GM13976 (cell line): Measurements from ENCODE around the gene APH1B.
A peak's percentile ranks its signal among the peaks of the same experiment; 100 is the strongest.

ENCODE experiments used
- DNase-seq: peaks from one replicate; pipeline ENCODE4 v3.0.0; 2012; ENCODE audit warnings: low spot score
- CTCF ChIP-seq: IDR thresholded peaks from 2 replicates; pipeline ENCODE4 v1.5.1; 2012; ENCODE audit warnings: borderline replicate concordance, mild to moderate bottlenecking; ENCODE audit not compliant: insufficient read depth; ENCODE audit errors: extremely low read depth, missing control alignments, control extremely low read depth
- in situ Hi-C: fragments of 300-500 bp; cut with MboI; formaldehyde crosslinking; loops from one replicate; pipeline ENCODE4 v1.12.0; 2022; ENCODE audit warnings: low sequenced_read_pairs, mixed read lengths, inconsistent platforms; ENCODE audit not compliant: unreplicated experiment

Gene APH1B

DNA sequence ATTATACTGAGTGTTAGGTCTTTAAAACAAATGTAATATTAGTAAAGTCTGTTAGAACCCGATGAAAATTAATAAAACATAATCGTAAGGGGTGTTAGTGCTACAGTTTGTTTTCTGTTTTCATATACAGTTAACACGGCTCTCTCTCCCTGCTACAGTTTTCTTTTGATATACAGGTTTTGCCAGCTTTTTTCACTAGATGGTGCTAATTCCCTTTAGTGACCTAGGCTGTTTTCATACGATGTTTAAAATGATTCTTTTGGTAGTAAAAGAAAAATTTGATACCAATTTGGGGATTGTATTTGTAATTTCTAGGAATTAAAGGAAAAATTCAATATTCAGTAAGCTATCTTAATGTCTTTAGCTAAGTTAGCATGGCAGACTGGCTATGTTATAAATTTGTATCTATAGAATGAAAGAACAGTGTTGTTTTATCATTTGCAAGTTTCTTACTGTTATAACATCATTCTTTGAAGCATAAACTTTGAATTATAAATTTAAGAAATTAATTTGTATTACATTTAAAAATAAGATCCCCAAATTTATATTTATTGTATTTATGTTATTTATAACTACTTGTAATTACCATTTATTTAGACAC lies 11.5 kb downstream of the APH1B start:
- peak; percentile 17 for TF ChIP-seq CTCF
- DNase-seq = peak; percentile 50
- in situ Hi-C loops = loop anchor here (10.0 to 25.0 kb wide), 2 partner anchors 116 to 323 kb away; no protein-coding TSS in a partner anchor

GRCh38 chr15:63291507-63291906 lies 14.1 kb downstream of the APH1B start:
- in situ Hi-C loops = loop anchor here (25.0 kb wide), 1 partner anchor 321 kb away; no protein-coding TSS in a partner anchor
- DNase-seq = no peak
- TF ChIP-seq CTCF = no peak

DNA sequence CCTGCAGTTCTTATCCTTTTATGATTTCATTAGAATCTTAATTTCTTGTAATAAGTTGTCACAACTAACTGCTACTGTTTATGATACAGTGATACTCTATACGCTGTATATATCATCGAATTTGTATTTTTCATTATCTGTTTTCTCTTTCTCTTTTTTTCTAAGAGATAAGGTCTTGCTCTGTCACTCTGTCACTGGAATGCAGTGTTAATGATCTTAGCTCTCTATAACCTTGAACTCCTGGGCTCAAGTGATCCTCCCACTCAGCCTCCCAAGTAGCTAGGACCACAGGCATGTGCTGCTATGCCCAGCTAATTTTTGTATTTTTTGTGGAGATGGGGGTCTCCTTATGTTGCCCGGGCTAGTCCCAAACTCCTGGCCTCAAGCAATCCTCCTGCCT lies 14.8 kb downstream of the APH1B start:
- TF ChIP-seq CTCF = no peak
- DNase-seq = no peak
- in situ Hi-C loops = loop anchor here (25.0 kb wide), 1 partner anchor 320 kb away; no protein-coding TSS in a partner anchor

- in situ Hi-C loops = loop anchor here (25.0 kb wide), 1 partner anchor 320 kb away; no protein-coding TSS in a partner anchor
- no peak for TF ChIP-seq CTCF
- DNase-seq = peak; percentile 43
Measured at GRCh38 chr15:63292771-63293170, 15.4 kb downstream of the APH1B start.

- no peak for TF ChIP-seq CTCF
- no peak for DNase-seq
- in situ Hi-C loops = loop anchor here (25.0 kb wide), 1 partner anchor 318 kb away; no protein-coding TSS in a partner anchor
Measured at GRCh38 chr15:63294359-63294758, 17.0 kb downstream of the APH1B start.

- no peak for TF ChIP-seq CTCF
- no peak for DNase-seq
- in situ Hi-C loops = loop anchor here (25.0 kb wide), 1 partner anchor 317 kb away; no protein-coding TSS in a partner anchor
Measured at GRCh38 chr15:63295341-63295740, 17.9 kb downstream of the APH1B start.

- in situ Hi-C loops = loop anchor here (25.0 kb wide), 1 partner anchor 316 kb away; no protein-coding TSS in a partner anchor
- DNase-seq = no peak
- TF ChIP-seq CTCF = no peak
Measured at GRCh38 chr15:63296195-63296594, 18.8 kb downstream of the APH1B start.
